ENCODE results near the gene WDCP.
"Not testable (repeated sequence)": the region's sequence is repeated elsewhere in the genome, so short reads cannot be mapped to it uniquely, and the experiment has no call there.

DNA sequence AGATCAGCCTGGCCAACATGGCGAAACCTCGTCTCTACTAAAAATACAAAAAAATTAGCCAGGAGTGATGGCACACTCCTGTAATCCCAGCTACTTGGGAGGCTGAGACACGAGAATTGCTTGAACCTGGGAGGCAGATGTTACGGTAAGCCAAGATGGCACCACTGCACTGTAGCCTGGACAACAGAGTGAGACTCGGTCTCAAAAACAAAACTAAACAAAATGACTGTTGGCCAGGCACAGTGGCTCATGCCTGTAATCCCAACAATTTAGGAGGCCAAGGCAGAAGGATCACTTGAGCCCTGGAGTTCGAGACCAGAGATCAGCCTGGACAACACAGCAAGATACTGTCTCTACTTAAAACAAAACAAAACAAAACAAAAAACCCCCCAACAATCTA lies 4.1 kb downstream of the WDCP start:
- TF ChIP-seq, protein P1, sequence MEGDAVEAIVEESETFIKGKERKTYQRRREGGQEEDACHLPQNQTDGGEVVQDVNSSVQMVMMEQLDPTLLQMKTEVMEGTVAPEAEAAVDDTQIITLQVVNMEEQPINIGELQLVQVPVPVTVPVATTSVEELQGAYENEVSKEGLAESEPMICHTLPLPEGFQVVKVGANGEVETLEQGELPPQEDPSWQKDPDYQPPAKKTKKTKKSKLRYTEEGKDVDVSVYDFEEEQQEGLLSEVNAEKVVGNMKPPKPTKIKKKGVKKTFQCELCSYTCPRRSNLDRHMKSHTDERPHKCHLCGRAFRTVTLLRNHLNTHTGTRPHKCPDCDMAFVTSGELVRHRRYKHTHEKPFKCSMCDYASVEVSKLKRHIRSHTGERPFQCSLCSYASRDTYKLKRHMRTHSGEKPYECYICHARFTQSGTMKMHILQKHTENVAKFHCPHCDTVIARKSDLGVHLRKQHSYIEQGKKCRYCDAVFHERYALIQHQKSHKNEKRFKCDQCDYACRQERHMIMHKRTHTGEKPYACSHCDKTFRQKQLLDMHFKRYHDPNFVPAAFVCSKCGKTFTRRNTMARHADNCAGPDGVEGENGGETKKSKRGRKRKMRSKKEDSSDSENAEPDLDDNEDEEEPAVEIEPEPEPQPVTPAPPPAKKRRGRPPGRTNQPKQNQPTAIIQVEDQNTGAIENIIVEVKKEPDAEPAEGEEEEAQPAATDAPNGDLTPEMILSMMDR (conservative IDR thresholded peaks at IDR 0.05 in 1 of 2, IDR thresholded peaks at IDR 0.05 in 1 of 2; ENCODE audit: extremely low read depth in 1 of 2, insufficient read depth in 1 of 2, low read depth in 1 of 2, low read length in 2 of 2), result not testable (repeated sequence)
- TF ChIP-seq EZH2 (IDR thresholded peaks at IDR 0.05; ENCODE audit: borderline replicate concordance, low read length), result not testable (repeated sequence)

All from mammary epithelial cell (primary cell).